Activated T-cell treated with anti-CD3 and anti-CD28 coated beads, Interleukin-2, amount 50 U/mL, for 24 hours (primary cell): ENCODE results near the gene MRPL28.
"Not testable (repeated sequence)": the region's sequence is repeated elsewhere in the genome, so short reads cannot be mapped to it uniquely, and the experiment has no call there.

ENCODE experiments used
- DNase-seq: peaks from one replicate; pipeline ENCODE4 v3.0.0-alpha.2; 2020
- H3K27ac Mint-ChIP-seq: 2 replicates; pipeline ENCODE4 v1.8.0; 2020; ENCODE audit warnings: mild to moderate bottlenecking, mixed read lengths
- H3K27me3 Mint-ChIP-seq: 2 replicates; pipeline ENCODE4 v1.8.0; 2020; ENCODE audit warnings: mixed read lengths
- H3K36me3 Mint-ChIP-seq: 2 replicates; pipeline ENCODE4 v1.8.0; 2020; ENCODE audit warnings: low read depth, mixed read lengths
- H3K4me1 Mint-ChIP-seq: 2 replicates; pipeline ENCODE4 v1.8.0; 2020; ENCODE audit warnings: low read depth, mixed read lengths
- H3K4me3 Mint-ChIP-seq: 2 replicates; pipeline ENCODE4 v1.8.0; 2020; ENCODE audit warnings: mild to moderate bottlenecking, moderate library complexity, mixed read lengths
- H3K9me3 Mint-ChIP-seq: 2 replicates; pipeline ENCODE4 v1.8.0; 2020; ENCODE audit warnings: mixed read lengths

Gene MRPL28

DNA sequence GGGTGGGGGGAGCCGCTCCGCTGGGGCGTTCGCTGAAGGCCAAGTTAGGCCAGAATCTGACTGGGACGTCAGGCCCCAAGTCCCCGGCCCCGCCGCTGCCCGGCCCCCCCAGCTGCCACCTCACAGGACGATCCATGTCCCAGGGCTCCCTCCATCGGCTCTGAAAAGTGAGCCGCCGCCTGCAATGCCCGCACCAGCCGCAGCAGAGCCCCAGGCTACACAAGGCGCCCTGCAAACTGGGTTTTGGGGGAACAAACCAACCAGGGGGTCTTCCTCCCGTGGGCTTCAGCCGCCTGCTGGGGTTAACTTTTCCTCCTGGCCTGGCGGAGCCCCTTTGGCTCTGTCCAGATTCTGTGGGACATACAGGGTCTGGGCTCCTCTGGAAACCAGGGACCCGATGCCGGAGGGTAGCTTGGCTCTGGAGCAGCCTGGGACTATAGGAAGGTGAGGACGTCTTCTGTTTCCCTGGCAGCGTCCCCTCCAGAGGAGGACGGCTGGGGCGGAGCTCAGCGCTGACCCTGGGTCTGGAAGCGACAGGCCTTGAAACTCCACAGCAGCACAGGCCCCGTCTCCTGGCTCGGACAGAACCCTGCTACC, 27.5 kb upstream of the MRPL28 start:
- no peak for DNase-seq
- Mint-ChIP-seq H3K4me3 (peak overlapping the region; percentile 62), H3K27ac (peak overlapping the region; percentile 72), H3K9me3 (no peaks in the 10 kb centered on the region), H3K36me3 (peaks cover 13% of the 10 kb centered on the region), H3K4me1 (peaks cover 24% of the 10 kb centered on the region), H3K27me3 (peaks cover 10% of the 10 kb centered on the region)

DNA sequence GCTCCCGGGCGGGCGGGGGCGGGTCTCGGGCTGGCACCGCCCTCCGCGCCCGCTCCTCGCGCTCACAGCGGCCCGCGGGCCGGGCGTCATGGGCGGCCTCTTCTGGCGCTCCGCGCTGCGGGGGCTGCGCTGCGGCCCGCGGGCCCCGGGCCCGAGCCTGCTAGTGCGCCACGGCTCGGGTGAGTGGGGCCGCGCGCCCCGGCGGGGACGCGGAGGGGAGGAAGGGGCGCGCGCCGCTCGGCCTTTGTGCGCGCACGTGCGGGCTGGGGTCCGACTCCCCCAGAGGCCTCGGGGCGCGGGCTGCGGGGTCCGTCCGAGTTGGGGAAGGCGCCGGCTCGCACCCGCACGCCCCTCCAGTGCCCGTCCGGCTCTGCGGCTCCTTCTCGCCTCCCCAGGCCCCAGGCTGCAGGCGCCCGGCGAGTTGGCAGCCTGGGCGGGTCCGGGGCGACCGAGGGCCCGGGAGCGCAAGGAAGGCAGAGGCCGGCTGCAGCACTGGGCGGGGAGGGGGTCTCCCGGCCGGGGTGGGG, 26.9 kb upstream of the MRPL28 start, which contains the start of gene NME4:
TSS of gene NME4 (plus strand) at position 65 of the 527 bp plus-strand sequence. CDS start at position 89, 24 bp downstream.
- Mint-ChIP-seq H3K27me3 (peaks cover 10% of the 10 kb centered on the region), H3K4me3 (peak within 1 kb of the TSS; percentile 78), H3K36me3 (peaks cover 13% of the 10 kb centered on the region), H3K27ac (peak within 1 kb of the TSS; percentile 81), H3K9me3 (no peaks in the 10 kb centered on the region), H3K4me1 (peaks cover 31% of the 10 kb centered on the region)
- DNase-seq, result peak; percentile 62

DNA sequence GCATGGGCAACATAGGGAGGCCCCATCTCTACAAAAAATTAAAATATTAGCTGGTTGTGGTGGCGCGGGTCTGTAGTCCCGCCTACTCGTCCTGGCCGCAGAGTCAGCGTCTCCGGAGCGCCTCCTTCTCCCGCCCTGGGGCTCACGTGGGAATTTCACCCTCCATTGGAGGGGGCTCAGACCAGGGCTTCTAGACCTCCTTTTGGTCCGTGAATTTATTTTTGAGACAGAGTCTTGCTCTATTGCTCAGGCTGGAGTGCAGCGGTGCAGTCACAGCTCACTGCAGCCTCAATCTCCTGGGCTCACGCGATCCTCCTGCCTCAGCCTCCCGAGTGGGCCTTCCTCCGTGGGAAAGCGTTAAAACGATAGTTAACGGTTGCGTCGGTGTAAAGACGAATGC, 26.3 kb upstream of the MRPL28 start:
- H3K9me3 Mint-ChIP-seq, result no peaks in the 10 kb centered on the region
- DNase-seq, result no peak
- H3K4me1 Mint-ChIP-seq, result peaks cover 37% of the 10 kb centered on the region
- peaks cover 10% of the 10 kb centered on the region for H3K27me3 Mint-ChIP-seq
- H3K4me3 Mint-ChIP-seq, result peak overlapping the region; percentile 78
- peaks cover 13% of the 10 kb centered on the region for H3K36me3 Mint-ChIP-seq
- peak overlapping the region; percentile 81 for H3K27ac Mint-ChIP-seq

DNA sequence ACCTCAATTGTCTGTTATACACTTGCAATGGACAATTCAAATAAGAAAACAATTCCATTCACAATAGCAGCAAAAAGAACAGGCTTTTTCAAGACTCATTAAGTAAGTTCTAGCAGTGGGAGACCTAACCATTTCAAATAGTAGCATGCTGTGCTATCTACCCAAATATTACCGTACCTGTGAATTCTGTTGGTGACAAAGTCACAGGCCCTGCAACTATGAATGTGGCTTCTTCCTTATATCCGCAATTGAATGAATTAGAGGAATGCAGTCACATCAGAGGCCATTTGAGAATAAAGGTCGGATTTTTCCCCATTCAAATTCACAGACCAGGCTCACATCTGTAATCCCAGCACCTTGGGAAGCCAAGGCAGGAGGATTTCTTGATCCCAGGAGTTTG, 25.9 kb upstream of the MRPL28 start:
- Mint-ChIP-seq H3K27ac (no peak overlapping the region), H3K4me1 (peaks cover 37% of the 10 kb centered on the region), H3K4me3 (peak overlapping the region; percentile 78), H3K9me3 (no peaks in the 10 kb centered on the region), H3K27me3 (peaks cover 10% of the 10 kb centered on the region), H3K36me3 (peaks cover 13% of the 10 kb centered on the region)
- DNase-seq, result no peak

DNA sequence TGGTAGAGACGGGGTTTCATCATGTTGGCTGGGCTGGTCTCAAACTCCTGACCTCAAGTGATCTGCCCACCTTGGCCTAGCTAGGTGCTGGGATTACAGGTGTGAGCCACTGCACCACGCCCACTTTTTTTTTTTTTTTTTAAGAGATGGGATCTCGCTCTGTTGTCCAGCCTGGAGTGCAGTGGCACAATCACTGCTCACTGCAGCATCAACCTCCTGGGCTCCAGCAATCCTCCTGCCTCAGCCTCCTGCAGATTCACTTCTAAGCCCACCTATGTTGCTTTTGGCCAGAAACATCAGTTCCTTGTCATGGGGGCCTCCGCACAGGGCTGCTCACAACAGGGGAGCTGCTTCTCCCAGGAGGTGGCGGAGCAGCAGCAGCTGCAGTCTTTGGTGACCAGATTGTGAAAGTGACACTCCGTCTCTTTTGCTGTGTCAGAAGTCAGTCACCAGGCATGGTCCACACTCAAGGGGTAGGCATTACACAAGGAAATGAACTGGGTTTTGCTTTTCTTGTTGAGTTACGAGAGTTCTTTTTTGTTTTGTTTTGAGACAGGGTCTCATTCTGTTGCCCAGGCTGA, 22.2 kb upstream of the MRPL28 start:
- Mint-ChIP-seq H3K4me1 (peaks cover 26% of the 10 kb centered on the region), H3K36me3 (no peaks in the 10 kb centered on the region), H3K4me3 (peak overlapping the region; percentile 29), H3K27me3 (peaks cover 10% of the 10 kb centered on the region), H3K9me3 (no peaks in the 10 kb centered on the region), H3K27ac (peak overlapping the region; percentile 91)
- DNase-seq, result no peak

DNA sequence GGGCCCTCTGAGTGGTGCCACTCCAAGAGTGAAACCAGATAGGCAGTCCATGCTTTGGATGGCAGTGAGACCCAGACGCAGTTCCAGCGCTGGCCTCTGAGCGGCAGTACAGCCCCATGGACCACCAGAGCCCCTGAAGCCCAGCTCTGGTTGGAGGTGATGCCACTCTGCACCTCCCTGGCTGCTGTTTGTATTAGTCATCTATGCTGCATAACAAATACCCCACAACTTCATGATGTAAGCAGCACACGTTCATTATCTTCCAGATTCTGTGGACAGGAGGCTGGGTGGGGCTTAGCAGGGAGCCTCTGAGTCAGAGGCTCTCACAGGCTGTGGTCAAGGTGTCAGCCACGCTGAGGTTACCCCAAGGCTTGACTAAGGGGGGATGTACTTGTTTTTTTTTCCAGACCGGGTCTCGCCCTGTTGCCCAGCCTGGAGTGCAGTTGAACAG, 21.6 kb upstream of the MRPL28 start:
- peaks cover 26% of the 10 kb centered on the region for H3K4me1 Mint-ChIP-seq
- peaks cover 10% of the 10 kb centered on the region for H3K27me3 Mint-ChIP-seq
- H3K4me3 Mint-ChIP-seq, result peak overlapping the region; percentile 29
- no peaks in the 10 kb centered on the region for H3K9me3 Mint-ChIP-seq
- H3K36me3 Mint-ChIP-seq, result no peaks in the 10 kb centered on the region
- DNase-seq, result peak; percentile 89
- peak overlapping the region; percentile 91 for H3K27ac Mint-ChIP-seq

DNA sequence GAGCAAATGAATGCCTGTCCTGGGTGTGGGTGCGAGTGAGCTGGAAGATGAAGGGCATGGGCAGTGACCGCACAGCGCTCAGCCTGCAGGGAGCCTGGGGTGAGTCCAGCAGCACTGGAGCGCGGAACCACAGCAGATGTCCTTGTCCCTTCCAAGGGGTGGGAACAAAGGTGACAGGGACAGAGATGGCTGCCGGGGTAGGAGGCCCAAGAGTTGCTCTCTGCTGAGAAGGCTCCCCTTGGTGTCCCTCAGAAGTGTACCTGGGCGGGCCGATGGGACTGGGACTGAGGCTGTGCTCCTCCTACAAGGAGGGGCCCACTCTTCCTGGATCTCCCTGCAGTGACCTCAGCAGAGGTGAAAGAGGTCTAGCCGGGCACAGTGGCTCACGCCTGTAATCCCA, 19.0 kb upstream of the MRPL28 start:
- no peak overlapping the region for H3K27ac Mint-ChIP-seq
- peaks cover 17% of the 10 kb centered on the region for H3K4me1 Mint-ChIP-seq
- DNase-seq, result no peak
- no peaks in the 10 kb centered on the region for H3K9me3 Mint-ChIP-seq
- no peak overlapping the region for H3K4me3 Mint-ChIP-seq
- H3K27me3 Mint-ChIP-seq, result no peaks in the 10 kb centered on the region
- H3K36me3 Mint-ChIP-seq, result no peaks in the 10 kb centered on the region

DNA sequence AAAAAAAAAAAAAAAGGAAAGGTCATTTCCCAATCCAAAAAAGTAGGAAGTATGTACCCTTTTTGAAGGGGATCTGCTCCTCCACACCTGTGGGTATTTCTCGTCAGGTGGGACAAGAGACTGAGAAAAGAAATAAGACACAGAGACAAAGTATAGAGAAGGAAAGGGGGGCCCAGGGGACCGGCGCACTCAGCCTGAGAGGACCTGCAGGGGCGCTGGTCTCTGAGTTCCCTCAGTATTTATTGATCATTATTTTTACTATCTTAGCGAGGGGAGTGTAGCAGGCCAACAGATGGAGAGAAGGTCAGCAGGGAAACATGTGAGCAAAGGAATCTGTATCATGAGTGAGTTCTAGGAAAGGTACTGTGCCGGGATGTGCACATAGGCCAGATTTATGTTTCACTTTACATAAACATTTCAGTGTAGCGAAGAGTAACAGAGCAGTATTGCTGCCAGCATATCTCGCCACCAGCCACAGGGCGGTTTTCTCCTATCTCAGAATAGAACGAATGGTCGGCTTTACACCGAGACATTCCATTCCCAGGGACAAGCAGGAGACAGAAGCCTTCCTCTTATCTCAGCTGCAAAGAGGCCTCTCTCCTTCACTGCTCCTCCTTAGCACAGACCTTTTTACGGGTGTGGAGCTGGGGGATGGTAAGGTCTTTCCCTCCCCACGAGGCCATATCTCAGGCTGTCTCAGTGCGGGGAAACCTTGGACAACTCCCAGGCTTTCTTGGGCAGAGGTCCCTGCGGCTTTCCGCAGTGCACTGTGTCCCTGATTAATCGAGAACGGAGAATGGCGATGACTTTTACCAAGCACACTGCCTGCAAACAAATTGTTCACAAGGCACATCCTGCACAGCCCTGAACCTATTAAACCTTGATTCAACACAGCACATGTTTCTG, 17.7 kb upstream of the MRPL28 start:
- peaks cover 24% of the 10 kb centered on the region for H3K4me1 Mint-ChIP-seq
- H3K27ac Mint-ChIP-seq, H3K27me3 Mint-ChIP-seq, H3K9me3 Mint-ChIP-seq, DNase-seq, H3K4me3 Mint-ChIP-seq, H3K36me3 Mint-ChIP-seq: not testable (repeated sequence)

DNA sequence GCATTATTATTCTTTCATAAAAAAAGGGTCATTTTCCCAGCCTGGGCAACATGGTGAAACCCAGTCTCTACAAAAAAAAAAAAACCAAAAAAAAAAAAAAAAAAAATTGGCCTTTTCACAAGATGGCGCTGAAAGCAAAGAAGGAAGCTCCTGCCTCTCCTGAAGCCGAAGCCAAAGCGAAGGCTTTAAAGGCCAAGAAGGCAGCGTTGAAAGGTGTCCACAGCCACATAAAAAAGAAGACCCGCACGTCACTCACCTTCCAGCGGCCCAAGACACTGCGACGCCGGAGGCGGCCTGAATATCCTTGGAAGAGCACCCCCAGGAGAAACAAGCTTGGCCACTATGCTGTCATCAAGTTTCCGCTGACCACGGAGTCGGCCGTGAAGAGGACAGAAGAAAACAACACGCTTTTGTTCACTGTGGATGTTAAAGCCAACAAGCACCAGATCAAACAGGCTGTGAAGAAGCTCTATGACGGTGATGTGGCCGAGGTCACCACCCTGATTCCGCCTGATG, 16.4 kb upstream of the MRPL28 start:
- no peak for DNase-seq
- Mint-ChIP-seq H3K27me3 (no peaks in the 10 kb centered on the region), H3K9me3 (no peaks in the 10 kb centered on the region), H3K4me3 (no peak overlapping the region), H3K4me1 (peaks cover 17% of the 10 kb centered on the region), H3K27ac (no peak overlapping the region), H3K36me3 (no peaks in the 10 kb centered on the region)

DNA sequence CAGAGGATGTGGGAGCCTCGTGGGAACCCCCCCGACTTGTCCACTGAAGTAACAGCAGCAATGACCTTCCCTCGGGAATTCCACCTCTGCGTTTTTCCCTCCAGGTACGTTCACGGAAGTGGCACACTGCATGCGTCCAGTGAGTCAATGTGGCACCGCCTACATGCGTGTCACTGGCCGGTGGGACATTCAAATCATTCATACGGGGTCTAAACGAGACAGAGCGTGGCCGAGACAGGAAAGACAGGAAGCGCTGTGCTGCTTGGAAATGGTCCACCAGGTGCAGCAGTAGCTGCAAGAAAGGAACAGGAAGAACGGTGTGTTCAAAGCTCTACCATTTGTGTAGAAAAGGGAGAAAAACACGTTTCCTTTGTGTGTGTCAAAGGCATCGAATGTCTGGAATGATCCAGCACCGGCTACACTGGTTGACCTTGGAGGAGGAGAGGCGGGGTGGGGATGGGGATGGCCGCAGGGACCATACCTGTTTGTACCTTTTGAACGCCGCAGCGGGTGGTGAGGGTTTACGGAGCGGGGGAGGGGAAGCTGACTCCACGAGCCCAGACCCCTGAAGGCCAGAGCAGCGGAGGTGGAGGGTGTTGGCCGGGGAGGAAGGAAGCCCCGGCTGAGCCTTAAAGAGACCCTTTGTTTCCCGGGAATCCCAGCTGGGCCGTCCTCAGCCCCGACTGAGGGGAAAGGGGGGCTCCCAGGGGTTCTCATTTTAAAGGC, 13.2 kb upstream of the MRPL28 start:
- Mint-ChIP-seq H3K27me3 (no peaks in the 10 kb centered on the region), H3K36me3 (no peaks in the 10 kb centered on the region), H3K4me3 (peak overlapping the region; percentile 81), H3K27ac (peak overlapping the region; percentile 76), H3K9me3 (no peaks in the 10 kb centered on the region), H3K4me1 (peaks cover 26% of the 10 kb centered on the region)
- peak; percentile 65 for DNase-seq

DNA sequence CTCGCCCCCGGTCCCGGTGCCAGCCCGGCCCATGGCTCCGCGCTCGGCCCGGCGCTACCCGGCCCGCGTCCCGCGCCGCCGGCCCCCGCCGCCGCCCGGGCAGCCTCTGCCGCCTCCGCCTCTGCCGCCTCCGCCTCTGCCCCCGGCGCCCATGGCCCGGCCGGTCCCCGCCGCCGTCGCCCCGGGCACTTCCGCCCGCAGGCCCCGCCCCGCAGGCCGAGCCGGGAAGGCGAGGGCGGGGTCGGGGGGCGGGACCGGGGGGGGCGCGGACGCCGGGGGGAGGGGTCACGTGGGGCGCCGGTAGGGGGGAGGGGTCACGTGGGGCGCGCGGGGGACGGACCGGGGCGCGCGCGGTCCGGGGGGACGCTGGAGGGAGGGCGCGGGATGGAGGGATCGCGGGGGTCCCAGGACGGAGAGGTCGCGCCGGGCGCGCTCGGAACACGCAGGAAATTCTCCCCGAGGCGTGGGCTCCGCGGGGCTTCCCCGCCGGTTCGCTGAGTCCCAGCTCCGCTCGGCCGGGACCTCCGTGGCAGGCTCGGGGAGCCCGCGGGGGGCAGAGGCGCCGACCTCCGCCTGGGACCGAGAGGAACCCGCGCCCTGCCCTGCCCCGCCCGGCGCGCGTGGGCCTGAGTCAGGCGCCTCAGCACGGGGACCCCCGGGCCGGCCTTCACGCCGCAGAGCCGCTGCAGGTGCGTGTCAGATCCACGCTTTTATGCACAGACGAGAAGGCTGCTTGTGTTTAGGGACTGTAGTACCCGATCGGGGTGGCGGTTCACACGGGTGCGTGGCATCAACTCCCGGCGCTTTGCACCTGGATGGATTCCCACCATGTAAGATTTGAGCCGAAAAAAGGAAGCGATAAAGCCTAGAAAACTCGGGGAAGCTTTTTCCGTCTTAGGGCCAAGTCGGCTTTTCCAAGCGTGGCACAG, 11.7 kb upstream of the MRPL28 start, which contains the start of gene PGAP6:
TSS of gene PGAP6 (minus strand) at position 190 of the 929 bp plus-strand sequence. CDS start at position 33, 157 bp downstream.
- peak within 1 kb of the TSS; percentile 82 for H3K27ac Mint-ChIP-seq
- peak within 1 kb of the TSS; percentile 81 for H3K4me3 Mint-ChIP-seq
- no peaks in the 10 kb centered on the region for H3K36me3 Mint-ChIP-seq
- H3K27me3 Mint-ChIP-seq, result no peaks in the 10 kb centered on the region
- peak; percentile 77 for DNase-seq
- peaks cover 27% of the 10 kb centered on the region for H3K4me1 Mint-ChIP-seq
- H3K9me3 Mint-ChIP-seq, result no peaks in the 10 kb centered on the region

DNA sequence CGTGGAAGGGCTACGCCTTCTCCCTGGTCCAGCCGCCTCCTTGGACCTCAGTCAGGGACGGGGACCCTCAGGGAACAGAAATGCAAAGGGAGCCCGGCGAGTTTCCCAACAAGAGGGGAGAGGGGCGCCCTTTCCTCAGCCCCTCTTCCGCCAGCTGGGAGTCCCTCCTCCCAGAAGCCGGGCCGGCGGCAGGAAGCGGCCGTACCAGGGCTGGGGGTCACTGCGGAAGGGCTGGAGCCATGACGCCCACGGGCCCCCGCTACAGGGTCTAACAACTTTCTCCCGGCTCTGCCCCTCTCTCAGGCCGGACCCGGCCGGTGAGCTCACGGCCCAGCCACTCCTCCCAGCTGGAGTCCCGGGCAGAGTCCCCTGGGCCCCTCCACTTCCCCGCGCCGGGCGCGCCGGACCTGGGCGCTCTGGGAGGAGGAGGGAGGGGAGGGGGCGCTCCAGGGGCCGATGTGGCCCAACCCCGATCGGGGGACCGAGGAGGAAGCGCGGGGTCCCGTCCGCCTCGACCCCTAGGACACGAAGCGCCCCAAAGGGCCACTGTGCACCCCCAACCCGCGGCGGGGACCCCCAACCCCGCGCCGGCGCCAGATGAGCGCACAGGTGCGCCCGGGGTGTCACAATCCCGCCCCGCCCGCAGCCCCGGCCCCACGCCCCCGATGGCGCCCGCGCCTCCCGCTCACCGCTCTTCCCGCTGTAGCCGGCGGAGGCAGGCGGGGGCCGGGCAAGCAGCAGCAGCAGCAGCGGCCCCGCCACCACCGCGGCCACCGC, 10.9 kb upstream of the MRPL28 start:
- Mint-ChIP-seq H3K36me3 (peaks cover 2% of the 10 kb centered on the region), H3K4me1 (peaks cover 27% of the 10 kb centered on the region), H3K27ac (peak overlapping the region; percentile 50), H3K4me3 (peak overlapping the region; percentile 78), H3K9me3 (no peaks in the 10 kb centered on the region), H3K27me3 (no peaks in the 10 kb centered on the region)
- no peak for DNase-seq

DNA sequence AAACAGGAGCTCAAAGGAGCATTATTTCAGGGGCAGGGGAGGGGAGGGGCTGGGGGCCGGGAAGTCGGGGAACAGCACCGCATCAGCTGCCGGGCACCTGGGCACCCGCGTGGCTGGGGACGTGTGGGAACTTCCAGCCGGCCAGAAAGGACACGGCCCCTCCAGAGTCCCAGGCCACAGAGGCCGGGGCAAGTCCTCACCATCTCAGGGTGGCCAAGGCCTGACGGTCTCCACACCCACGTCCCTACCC, 10.3 kb upstream of the MRPL28 start:
- DNase-seq, result no peak
- Mint-ChIP-seq H3K9me3 (no peaks in the 10 kb centered on the region), H3K4me1 (peaks cover 27% of the 10 kb centered on the region), H3K27me3 (no peaks in the 10 kb centered on the region), H3K36me3 (peaks cover 5% of the 10 kb centered on the region), H3K27ac (peak overlapping the region; percentile 50), H3K4me3 (peak overlapping the region; percentile 78)
